Ascending aorta (tissue), 2 donors: Measurements from ENCODE around the gene LTBR. TPM values are rescaled to one million over a fixed set of nuclear protein-coding genes. Genes with fewer than 3 reads are reported as not detected.
"Not testable (repeated sequence)": the region's sequence is repeated elsewhere in the genome, so short reads cannot be mapped to it uniquely, and the experiment has no call there.

ENCODE experiments used
- DNase-seq, 2 donors: peaks; one replicate each; pipeline ENCODE4 v3.0.0-alpha.2; 2019; ENCODE audit warnings: low spot score in 2 of 2
- H3K27ac ChIP-seq, 2 donors: fragments of 200-600 bp; sonication (generic); one replicate each; pipeline ENCODE4 v1.5.1; 2016 to 2017; ENCODE audit warnings: mild to moderate bottlenecking in 1 of 2
- H3K27me3 ChIP-seq: fragments of 200-600 bp; sonication (generic); one replicate; pipeline ENCODE4 v1.5.1; 2017
- H3K36me3 ChIP-seq, 2 donors: fragments of 200-600 bp; sonication (generic); one replicate each; pipeline ENCODE4 v1.5.1; 2016
- H3K4me1 ChIP-seq, 2 donors: fragments of 200-600 bp; sonication (generic); one replicate each; pipeline ENCODE4 v1.5.1; 2016 to 2017; ENCODE audit warnings: mild to moderate bottlenecking in 1 of 2
- H3K4me3 ChIP-seq, 2 donors: fragments of 200-600 bp; sonication (generic); one replicate each; pipeline ENCODE4 v1.5.1; 2016 to 2017; ENCODE audit warnings: mild to moderate bottlenecking in 1 of 2
- H3K9me3 ChIP-seq, 2 donors: fragments of 200-600 bp; sonication (generic); one replicate each; pipeline ENCODE4 v1.5.1; 2016
- intact Hi-C: fragments of 100-400 bp; cut with DNase I; formaldehyde crosslinking; loops from one replicate; pipeline ENCODE4 v1.15.1; 2023
- total RNA-seq: library from RNA; depleted of rRNA; stranded (reverse); fragments of >200 nt; gene quantifications from one replicate; pipeline ENCODE4 v1.1.0, GENCODE V29; 2016
- TF ChIP-seq, protein P1 (sequence below), 3 experiments: fragments of 200-600 bp in 2 of 3; fragments of 450-650 bp in 1 of 3; sonication (generic) in 2 of 3; IDR thresholded peaks; one replicate each; pipeline ENCODE4 v1.5.1; 2016 to 2019; ENCODE audit warnings: antibody characterized with exemption in 3 of 3, mild to moderate bottlenecking in 1 of 3, moderate library complexity in 1 of 3

Gene LTBR
- total RNA-seq, 1 donor from 2014 or later: 284 TPM

DNA sequence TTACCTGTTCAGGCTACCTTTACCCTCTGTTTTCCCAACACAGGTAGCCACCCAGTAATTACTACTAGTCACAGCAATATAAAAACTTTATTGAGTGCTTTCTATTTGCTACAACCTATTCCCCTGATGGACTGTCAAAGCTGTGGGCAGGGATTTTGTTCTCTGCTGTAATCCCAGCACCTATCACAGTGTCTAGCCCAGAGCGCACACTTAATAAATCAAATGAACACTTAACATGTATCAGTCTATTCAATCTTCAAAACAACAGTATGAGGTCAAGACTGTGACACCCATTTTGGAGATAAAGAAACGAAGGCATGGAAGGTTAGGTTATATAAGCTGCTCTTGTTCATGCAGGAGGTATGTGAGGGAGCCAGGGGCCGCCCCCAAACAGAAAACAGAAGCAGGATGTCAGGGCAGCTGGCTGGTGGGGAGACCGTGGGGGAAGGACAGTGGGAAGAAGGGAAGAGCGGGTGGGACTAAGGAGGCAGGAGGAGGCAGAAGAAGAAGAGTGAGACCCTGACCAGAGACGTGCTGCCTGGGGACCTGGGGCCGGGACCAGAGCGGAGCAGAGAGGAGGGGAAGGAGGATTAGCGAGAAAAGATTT, 43.8 kb upstream of the LTBR start:
- peaks cover 17 to 50% of the 10 kb centered on the region in 2 donors for H3K4me1 ChIP-seq
- intact Hi-C loops: loop anchor here (10.0 kb wide), 1 partner anchor 585 kb away; the partner anchor contains the start of gene ATN1
- no peaks in the 10 kb centered on the region for H3K27me3 ChIP-seq
- TF ChIP-seq, protein P1, sequence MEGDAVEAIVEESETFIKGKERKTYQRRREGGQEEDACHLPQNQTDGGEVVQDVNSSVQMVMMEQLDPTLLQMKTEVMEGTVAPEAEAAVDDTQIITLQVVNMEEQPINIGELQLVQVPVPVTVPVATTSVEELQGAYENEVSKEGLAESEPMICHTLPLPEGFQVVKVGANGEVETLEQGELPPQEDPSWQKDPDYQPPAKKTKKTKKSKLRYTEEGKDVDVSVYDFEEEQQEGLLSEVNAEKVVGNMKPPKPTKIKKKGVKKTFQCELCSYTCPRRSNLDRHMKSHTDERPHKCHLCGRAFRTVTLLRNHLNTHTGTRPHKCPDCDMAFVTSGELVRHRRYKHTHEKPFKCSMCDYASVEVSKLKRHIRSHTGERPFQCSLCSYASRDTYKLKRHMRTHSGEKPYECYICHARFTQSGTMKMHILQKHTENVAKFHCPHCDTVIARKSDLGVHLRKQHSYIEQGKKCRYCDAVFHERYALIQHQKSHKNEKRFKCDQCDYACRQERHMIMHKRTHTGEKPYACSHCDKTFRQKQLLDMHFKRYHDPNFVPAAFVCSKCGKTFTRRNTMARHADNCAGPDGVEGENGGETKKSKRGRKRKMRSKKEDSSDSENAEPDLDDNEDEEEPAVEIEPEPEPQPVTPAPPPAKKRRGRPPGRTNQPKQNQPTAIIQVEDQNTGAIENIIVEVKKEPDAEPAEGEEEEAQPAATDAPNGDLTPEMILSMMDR (IDR thresholded peaks at IDR 0.05): no peak
- peaks cover 0 to 5% of the 10 kb centered on the region in 2 donors for H3K36me3 ChIP-seq
- H3K9me3 ChIP-seq: no peaks in the 10 kb centered on the region
- DNase-seq: no peak
- peak overlapping the region; percentile 97 to 98 for H3K27ac ChIP-seq
- peak overlapping the region; percentile 90 to 93 for H3K4me3 ChIP-seq

DNA sequence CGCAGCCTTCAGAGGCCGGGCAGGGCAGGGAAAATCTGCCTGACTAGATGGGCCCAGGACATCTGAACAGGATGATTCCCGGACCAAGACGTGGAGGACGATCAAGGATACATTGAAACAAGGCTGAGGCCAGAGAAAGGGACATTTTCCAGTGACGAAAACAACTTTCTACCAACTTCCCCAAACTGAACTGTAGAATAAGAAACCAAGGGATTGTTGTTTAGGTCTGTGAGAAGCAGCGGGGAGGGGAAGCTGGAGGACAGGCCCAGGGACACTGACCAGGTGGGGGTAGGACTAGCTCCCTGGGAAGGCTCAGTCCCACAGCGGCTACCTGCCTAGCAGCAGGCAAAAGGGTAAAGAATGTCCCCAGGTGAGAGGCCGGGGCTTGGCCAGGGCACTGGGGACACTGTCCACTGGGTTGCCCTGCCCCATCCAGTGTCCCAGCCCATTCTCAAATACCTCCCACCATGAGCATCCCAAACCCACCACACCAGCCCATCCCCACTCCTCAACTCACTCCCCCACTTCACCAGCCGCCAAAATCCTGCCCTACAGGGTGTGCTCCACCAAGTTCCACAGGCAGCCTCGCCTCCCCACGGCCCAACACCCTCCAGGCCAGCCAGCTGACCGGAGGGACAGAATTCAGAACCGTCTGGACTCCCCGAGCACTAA, 43.1 kb upstream of the LTBR start:
- no peak for DNase-seq
- Histone ChIP-seq H3K36me3 (peaks cover 0 to 5% of the 10 kb centered on the region in 2 donors), H3K9me3 (no peaks in the 10 kb centered on the region), H3K27ac (peak overlapping the region; percentile 97 to 98), H3K4me1 (peaks cover 16 to 50% of the 10 kb centered on the region in 2 donors), H3K27me3 (no peaks in the 10 kb centered on the region), H3K4me3 (peak overlapping the region; percentile 90 to 93)
- intact Hi-C loops: loop anchor here (10.0 kb wide), 1 partner anchor 584 kb away; the partner anchor contains the start of gene ATN1
- TF ChIP-seq, protein P1 (IDR thresholded peaks at IDR 0.05): no peak

DNA sequence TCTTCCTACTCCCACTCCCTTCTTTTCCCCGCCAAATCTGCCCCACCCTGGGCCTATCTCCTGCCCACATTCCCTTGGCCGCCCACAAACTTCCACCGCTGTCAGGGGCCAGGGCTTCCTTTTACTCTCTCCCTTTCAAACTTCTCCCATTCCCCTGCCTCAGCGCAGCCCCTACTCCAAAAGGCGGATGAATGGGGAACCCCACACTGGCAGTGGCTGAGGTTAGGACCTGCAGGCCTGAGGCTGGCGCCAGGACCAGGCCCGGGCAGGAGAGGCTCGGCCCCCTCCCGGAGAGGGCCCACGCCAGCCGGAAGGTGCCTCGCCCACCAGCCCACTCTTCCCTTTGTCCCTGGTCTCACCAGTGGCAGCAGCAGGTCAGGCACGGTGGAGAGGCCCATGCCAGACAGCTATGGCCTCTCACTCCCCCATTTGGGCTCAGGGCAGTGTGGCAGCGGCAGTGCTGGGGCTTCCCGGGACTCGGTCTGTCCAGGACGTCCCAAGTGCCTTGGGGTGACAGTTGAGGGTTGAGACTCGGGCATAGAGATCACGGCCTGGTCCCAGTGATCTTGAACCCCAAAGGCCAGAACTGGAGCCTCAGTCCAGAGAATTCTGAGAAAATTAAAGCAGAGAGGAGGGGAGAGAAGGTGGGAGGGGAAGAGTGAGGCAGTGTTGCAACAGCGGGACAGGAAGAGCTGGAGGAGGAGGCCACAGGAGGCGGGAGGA, 42.4 kb upstream of the LTBR start, which contains the start of gene TNFRSF1A:
Gene TNFRSF1A (minus strand): TSS at position 660 of the 723 bp plus-strand sequence. CDS start 262 bp downstream, at position 398.
- TF ChIP-seq, protein P1 (IDR thresholded peaks at IDR 0.05): no peak
- no peaks in the 10 kb centered on the region for H3K27me3 ChIP-seq
- peak in 1 of 2 donors; percentile 90 for DNase-seq
- H3K4me3 ChIP-seq: peak within 1 kb of the TSS; percentile 90 to 93
- intact Hi-C loops: loop anchor here (10.0 kb wide), 1 partner anchor 583 kb away; the partner anchor contains the start of gene ATN1
- H3K27ac ChIP-seq: peak within 1 kb of the TSS; percentile 97 to 98
- H3K36me3 ChIP-seq: peaks cover 0 to 5% of the 10 kb centered on the region in 2 donors
- H3K4me1 ChIP-seq: peaks cover 16 to 55% of the 10 kb centered on the region in 2 donors
- H3K9me3 ChIP-seq: no peaks in the 10 kb centered on the region

DNA sequence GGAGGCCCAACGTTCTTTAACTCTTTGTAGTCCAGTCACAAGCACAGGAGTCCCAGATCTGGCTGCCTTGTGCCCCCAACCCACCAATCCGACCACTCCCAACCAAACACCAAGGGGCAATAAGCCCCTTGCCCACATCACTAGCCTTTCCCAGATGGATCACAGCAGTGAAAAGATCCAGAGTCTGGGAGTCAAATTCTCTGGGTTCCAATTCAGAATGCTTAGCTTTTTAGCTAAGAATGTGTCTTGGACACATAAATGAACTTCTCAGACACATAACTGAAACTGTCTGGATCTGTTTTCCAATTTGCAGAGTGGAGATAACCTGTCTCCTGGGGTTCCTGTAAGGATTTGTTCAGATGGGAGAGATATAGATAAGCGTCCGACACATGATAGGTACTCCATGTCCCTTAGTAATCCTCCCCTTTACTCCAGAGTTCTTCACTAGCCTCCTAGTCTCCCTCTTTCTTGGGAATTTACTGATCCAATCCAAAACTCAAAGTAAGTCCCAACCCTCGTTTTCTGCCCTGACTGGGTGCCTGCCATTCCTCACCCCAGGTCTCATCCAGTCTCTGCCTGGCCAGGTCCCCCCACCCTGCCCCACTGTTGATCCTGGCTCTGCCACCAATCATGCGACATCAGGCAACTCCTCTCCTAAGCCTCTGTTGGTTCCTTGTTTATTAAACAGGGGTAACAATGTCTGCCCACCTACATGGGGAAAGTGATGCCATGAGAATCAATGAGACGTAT, 41.6 kb upstream of the LTBR start:
- H3K27ac ChIP-seq: peak overlapping the region; percentile 97 to 98
- TF ChIP-seq, protein P1 (IDR thresholded peaks at IDR 0.05): no peak
- peaks cover 18 to 55% of the 10 kb centered on the region in 2 donors for H3K4me1 ChIP-seq

DNA sequence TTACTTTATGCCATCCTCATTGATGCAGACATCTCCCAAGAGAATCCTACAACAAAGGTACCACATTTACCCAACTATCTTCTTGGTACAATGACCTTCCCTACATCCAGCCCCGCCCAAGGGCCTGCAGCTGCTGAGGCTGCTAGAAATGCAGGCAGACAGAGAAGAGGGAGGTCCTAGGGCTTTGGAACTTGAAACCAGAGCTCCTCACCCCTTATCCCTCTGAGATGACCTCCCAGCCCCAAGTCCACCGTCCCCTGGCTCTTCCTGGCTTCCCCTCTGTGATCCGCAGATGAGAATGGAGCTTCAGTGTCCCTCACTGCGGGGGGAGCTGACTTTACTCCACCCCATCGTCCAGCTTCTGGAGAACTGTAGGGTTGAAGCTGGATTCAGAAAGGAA, 40.4 kb upstream of the LTBR start:
- intact Hi-C loops: loop anchor here (10.0 kb wide), 1 partner anchor 581 kb away; the partner anchor contains the start of gene ATN1
- no peak for DNase-seq
- H3K4me3 ChIP-seq: no peak overlapping the region
- H3K27ac ChIP-seq: peak overlapping the region; percentile 97 to 98
- TF ChIP-seq, protein P1 (IDR thresholded peaks at IDR 0.05): no peak
- H3K27me3 ChIP-seq: no peaks in the 10 kb centered on the region
- peaks cover 24 to 53% of the 10 kb centered on the region in 2 donors for H3K4me1 ChIP-seq
- no peaks in the 10 kb centered on the region for H3K9me3 ChIP-seq
- peaks cover 0 to 5% of the 10 kb centered on the region in 2 donors for H3K36me3 ChIP-seq

More for the DNA sequence above, 41.6 kb upstream of the LTBR start:
- H3K4me3 ChIP-seq: peak overlapping the region; percentile 90 to 93
- no peaks in the 10 kb centered on the region for H3K9me3 ChIP-seq
- DNase-seq: no peak
- intact Hi-C loops: loop anchor here (10.0 kb wide), 1 partner anchor 582 kb away; the partner anchor contains the start of gene ATN1
- H3K27me3 ChIP-seq: no peaks in the 10 kb centered on the region
- H3K36me3 ChIP-seq: peaks cover 0 to 5% of the 10 kb centered on the region in 2 donors

DNA sequence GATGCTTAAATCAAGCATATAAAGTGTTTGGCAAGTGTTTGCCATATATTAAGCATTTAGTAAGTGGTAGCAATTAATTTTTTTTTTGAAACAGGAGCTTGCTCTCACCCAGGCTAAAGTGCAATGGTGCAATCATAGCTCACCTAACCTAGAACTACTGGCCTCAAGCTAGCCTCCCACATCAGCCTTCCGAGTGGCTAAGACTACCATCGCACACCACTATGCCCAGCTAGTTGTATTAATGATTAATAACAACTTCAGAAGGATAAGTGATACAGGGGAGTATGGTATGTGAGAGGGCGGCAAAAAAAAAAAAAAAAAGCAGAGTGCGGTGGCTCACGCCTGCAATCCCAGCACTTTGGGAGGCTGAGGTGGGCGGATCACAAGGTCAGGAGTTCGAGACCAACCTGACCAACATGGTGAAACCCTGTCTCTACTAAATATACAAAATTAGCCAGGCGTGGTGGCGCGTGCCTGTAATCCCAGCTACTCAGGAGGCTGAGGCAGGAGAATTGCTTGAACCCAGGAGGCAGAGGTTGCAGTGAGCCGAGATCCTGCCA, 39.8 kb upstream of the LTBR start:
- intact Hi-C loops: loop anchor here (10.0 kb wide), 1 partner anchor 581 kb away; the partner anchor contains the start of gene ATN1
- H3K27ac ChIP-seq: peak overlapping the region; percentile 97 to 98

More for the DNA sequence above, 39.8 kb upstream of the LTBR start:
- not testable (repeated sequence) for H3K4me3 ChIP-seq, H3K36me3 ChIP-seq, DNase-seq, H3K9me3 ChIP-seq, H3K27me3 ChIP-seq
- H3K4me1 ChIP-seq: peaks cover 24 to 50% of the 10 kb centered on the region in 2 donors
